ENCODE data around the gene SCGN.
"Not testable (repeated sequence)": the region's sequence is repeated elsewhere in the genome, so short reads cannot be mapped to it uniquely, and the experiment has no call there.

SCGN gene

DNA sequence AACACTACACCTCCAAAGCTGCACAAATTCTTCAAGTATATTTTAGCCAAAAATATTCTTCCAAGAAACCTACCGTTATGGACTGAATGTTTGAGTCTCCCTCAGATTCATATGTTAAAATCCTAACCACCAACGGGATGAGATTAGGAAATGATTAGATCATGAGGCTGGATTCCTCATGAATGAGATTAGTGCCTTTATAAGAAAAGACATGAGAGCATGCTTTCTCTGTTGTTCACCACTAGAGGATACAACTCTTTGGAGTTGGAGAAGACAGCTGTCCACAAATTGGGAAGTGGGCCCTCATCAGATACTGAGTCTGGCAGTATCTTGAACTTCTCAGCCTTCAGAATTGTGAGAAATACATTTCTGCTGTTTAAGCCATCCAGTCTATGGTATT is 95.5 kb downstream of the SCGN start:
- no peak for TF ChIP-seq Cebpa-rat (IDR thresholded peaks at IDR 0.05)
- Histone ChIP-seq H3K27ac (no peak overlapping the region), H3K9ac (no peak overlapping the region), H3K27me3 (no peaks in the 10 kb centered on the region), H3K9me3 (replicated peaks in 1 of 11) (peaks cover 0 to 1% (median 0%) of the 10 kb centered on the region in 11 experiments; a peak in 2 of 22 replicates), H3K36me3 (no peaks in the 10 kb centered on the region), H3K4me3 (no peak overlapping the region), H3K4me1 (peaks cover 0 to 6% (median 1%) of the 10 kb centered on the region in 10 experiments; a peak in 6 of 20 replicates), H4K20me1 (no peaks in the 10 kb centered on the region), H3K4me2 (no peak overlapping the region)

DNA sequence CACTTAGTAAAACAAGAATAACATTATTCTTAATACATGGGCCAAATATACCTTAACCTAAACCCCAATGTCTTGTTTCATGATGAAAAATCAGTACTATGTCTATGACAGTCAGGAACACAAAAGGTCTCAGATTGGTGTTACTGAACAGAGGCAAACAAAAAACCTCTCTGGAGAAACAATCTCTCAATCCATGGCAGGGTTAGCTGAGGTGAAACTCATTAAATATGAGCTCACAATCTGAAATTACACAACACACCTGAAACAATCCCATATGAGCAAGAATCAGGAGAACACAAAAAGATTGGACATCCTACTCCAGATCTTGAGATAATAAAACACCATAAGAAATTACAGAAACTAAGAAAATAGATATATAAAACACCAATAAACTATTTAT is 96.0 kb downstream of the SCGN start:
- H3K27me3 ChIP-seq, result no peaks in the 10 kb centered on the region
- no peak overlapping the region for H3K4me2 ChIP-seq
- no peak overlapping the region for H3K9ac ChIP-seq
- H3K36me3 ChIP-seq, result no peaks in the 10 kb centered on the region
- H3K27ac ChIP-seq, result no peak overlapping the region
- no peaks in the 10 kb centered on the region for H4K20me1 ChIP-seq
- no peak for TF ChIP-seq Cebpa-rat (IDR thresholded peaks at IDR 0.05)
- H3K9me3 ChIP-seq (replicated peaks in 1 of 11), result no peaks in the 10 kb centered on the region
- H3K4me1 ChIP-seq, result peaks cover 0 to 6% (median 1%) of the 10 kb centered on the region in 10 experiments; a peak in 6 of 20 replicates
- no peak overlapping the region for H3K4me3 ChIP-seq

DNA sequence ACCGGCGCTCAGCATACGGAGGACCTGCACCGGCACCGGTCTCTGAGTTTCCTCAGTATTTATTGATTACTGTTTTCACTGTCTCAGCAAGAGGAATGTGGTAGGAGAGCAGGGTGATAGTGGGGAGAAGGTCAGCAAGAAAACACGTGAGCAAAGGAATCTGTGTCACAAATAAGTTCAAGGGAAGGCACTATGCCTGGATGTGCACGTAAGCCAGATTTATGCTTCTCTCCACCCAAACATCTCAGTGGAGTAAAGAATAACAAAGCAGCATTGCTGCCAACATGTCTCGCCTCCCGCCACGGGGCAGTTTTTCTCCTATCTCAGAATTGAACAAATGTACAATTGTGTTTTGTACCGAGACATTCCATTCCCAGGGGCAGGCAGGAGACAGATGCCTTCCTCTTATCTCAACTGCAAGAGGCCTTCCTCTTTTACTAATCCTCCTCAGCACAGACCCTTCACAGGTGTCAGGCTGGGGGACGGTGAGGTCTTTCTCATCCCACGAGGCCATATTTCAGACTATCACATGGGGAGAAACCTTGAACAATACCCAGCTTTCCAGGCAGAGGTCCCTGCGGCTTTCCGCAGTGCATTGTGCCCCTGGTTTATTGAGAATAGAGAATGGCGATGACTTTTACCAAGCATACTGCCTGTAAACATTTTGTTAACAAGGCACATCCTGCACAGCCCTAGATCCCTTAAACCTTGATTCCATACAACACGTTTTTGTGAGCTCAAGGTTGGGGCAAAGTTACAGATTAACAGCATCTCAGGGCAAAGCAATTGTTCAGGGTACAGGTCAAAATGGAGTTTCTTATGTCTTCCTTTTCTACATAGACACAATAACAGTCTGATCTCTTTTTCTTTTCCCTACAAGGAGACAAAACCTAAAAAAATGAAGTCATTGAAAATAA is 96.8 kb downstream of the SCGN start:
- H3K9me3 ChIP-seq (replicated peaks in 1 of 11); H3K4me3 ChIP-seq; H3K4me1 ChIP-seq; H4K20me1 ChIP-seq; H3K9ac ChIP-seq; H3K36me3 ChIP-seq; H3K27me3 ChIP-seq; H3K27ac ChIP-seq: not testable (repeated sequence)
- H3K4me2 ChIP-seq, result 0 out of 22 replicates have a peak overlapping the region, but pooled peaks of 1 of the 11 experiments have one; percentile 15

DNA sequence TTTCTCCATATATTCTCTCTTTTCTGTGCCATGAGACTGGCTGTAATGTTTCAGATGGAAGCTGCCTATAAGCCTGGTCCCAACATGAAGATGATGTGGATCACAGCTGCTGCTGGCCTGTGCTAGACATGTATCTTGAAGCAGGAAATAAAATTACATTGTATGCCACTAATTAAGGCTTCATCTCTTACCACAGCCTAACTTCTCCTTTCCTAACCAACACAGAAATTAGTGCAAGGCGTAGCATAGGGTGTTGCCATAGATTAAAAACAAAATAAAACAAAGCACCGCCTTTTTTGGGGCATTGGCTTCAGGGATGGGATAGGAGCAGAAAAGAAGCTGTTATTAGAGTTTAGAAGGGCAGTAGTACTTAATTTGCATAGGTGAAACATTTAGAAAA is 97.8 kb downstream of the SCGN start:
- H3K9ac ChIP-seq, result no peak overlapping the region
- no peak for TF ChIP-seq Cebpa-rat (IDR thresholded peaks at IDR 0.05)
- peak overlapping the region in 2 of 11 experiments; percentile 19 to 32; a peak in 2 of 22 replicates for H3K4me2 ChIP-seq

DNA sequence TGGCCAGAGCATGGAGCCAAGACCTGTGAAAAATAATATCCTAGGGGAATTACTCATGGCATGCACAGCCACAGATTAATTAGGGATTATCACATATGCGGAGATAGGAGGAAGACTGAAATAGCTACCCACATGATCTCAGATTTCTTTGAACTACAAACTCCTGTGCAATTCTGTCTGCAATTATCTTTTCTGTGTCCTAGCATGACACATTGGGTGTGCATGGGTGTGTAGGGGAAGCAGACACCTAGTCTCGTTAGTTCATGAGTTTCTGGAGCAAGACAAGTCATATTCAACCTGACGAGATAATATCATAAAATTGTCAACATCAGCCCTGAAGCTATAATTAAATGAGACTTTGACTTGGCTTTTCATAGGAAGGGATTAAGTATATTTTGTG is 98.9 kb downstream of the SCGN start:
- no peaks in the 10 kb centered on the region for H3K27me3 ChIP-seq
- no peak overlapping the region for H3K9ac ChIP-seq
- no peaks in the 10 kb centered on the region for H3K36me3 ChIP-seq
- H3K9me3 ChIP-seq (replicated peaks in 1 of 11), result no peaks in the 10 kb centered on the region
- no peaks in the 10 kb centered on the region for H4K20me1 ChIP-seq
- H3K4me2 ChIP-seq, result no peak overlapping the region
- H3K27ac ChIP-seq, result no peak overlapping the region; a peak in 1 of 22 replicates
- peaks cover 0 to 6% (median 1%) of the 10 kb centered on the region in 10 experiments; a peak in 6 of 20 replicates for H3K4me1 ChIP-seq
- TF ChIP-seq Cebpa-rat (IDR thresholded peaks at IDR 0.05), result no peak
- H3K4me3 ChIP-seq, result no peak overlapping the region

More for the DNA sequence above, 97.8 kb downstream of the SCGN start:
- Histone ChIP-seq H3K36me3 (no peaks in the 10 kb centered on the region), H3K4me3 (no peak overlapping the region), H3K27me3 (no peaks in the 10 kb centered on the region), H4K20me1 (no peaks in the 10 kb centered on the region), H3K4me1 (peaks cover 0 to 6% (median 1%) of the 10 kb centered on the region in 10 experiments; a peak in 6 of 20 replicates), H3K9me3 (replicated peaks in 1 of 11) (no peaks in the 10 kb centered on the region), H3K27ac (peak overlapping the region in 1 of 11 experiments; percentile 38; a peak in 3 of 22 replicates)
